CD4-positive, alpha-beta T cell treated with Interleukin-10 for 1 hour (primary cell): ENCODE results near the gene SOX10.
"Not testable (repeated sequence)": the region's sequence is repeated elsewhere in the genome, so short reads cannot be mapped to it uniquely, and the experiment has no call there.

Experiments
- DNase-seq: peaks from one replicate; pipeline ENCODE4 v3.0.0-alpha.2; 2020

The SOX10 gene

DNA sequence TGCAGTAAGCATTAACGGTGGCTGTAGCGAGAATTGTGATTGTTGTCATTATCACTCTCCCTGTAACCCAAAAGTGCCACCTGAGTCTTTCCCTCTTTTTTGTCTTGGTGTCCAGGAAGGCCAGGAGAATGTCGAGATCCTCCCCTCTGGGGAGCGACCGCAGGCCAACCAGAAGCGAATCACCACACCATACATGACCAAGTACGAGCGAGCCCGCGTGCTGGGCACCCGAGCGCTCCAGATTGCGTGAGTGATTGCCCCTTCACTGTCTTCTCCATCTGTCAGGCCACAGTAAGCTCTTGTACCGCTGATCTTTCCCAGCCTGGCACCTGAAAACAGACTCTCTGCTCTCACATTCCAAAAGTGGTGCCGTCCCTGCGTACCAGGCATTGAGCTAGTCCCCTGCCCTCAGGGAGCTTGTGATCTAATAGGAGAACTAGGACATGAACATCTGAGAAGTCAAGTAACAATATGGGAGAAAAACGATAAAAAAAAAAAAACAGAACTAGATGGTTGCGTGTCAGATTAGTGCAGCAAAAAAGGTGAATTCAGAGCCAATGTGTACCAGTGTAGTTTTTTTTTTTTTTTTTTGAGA is 25.0 kb downstream of the SOX10 start:
- no peak for DNase-seq

DNA sequence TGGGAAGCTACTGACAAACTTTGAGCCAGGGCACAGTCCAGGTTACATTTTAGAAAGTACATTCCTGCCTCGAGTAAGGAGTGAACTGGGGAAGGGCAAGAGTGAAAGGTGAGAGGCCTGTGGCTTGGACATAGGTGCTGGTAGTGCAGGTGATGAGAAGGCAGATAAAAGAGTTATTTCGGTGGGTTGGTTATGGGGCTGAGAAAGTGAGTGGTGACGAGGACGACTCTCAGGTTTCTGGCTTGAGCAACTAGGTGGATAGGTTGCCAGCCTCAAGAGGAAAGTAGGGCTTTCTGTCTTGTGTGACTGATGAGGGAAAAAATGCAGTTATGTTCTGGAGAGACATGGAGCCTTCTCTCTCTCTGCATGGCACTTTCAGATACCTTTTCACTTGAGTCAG is 27.1 kb downstream of the SOX10 start:
- DNase-seq, result no peak

DNA sequence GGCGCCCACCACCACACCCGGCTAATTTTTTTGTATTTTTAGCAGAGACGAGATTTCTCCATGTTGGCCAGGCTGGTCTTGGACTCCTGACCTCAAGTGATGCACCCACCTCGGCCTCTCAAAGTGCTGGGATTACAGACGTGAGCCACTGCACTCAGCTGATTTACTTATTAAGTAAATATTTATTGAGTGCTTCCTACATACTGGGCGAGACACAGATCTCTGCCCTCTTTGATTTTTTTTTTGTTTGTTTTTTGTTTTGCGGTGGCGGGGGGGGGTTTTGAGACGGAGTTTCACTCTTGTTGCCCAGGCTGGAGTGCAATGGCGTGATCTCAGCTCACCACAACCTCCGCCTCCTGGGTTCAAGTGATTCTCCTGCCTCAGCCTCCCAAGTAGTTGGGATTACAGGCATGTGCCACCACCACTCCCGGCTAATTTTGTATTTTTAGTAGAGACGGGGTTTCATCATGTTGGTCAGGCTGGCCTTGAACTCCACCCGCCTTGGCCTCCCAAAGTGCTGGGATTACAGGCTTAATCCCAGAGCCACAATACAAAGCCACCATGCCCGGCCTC is 28.4 kb downstream of the SOX10 start:
- DNase-seq, result not testable (repeated sequence)

DNA sequence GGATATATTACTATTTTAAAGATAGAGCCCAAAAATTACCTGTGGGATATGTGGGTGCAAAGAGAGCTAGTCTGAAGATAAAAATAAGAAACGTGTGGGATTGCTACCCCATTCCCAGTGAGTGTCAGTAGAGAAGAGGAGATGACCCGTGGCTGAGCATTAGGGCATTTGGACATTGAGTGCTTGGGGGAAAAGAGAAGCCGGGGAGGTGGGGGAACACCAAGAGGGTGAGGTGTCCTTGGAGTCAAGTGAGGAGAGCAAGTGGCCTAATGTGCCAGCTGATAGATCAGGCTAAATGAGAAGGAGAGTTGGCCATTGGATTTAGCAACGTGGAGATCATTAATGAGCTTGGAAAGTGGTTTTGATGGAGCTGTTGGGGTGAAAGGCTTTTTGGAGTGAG is 29.7 kb downstream of the SOX10 start:
- DNase-seq, result no peak

DNA sequence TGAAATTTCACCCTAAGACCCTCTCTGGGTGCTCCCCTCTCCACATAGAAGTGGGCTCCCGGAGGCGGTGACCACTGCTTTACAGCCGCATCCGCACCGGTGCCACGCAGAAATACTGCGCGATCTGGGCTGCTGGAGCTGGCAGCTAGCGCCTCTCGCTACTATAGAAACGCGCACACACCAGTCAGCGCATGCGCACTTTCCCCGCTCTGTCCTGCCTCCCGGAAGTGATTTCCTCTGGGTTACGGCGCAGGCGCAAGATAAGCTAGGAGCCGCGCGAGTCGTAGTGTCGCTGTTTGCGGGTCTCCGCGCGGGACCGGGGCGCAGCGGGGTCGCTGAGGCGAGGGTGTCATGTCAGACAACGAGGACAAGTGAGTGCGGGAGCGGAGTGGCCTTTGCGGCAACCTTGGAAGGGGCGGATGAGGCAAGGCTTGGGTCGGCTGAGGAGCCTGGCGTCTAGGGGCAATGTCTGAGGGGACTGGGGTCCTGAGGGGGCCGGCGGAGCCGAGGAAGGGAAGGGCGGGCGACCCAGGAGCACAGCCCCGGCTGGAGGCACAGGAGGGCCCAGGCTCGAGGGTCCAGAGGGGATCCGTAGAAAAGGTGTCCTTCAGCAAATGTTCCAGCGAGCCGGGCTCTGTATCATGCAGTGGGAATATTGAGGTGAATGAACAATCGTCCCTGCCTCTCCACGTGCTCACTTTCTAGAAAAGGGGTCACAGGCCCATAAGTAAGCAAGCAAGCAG is 30.7 kb downstream of the SOX10 start, which contains the start of the genes C22orf23 and POLR2F:
Gene C22orf23 (minus strand): TSS at position 165 of the 743 bp plus-strand sequence. CDS start 452 bp downstream, outside the sequence.
Gene POLR2F (plus strand): TSS at position 263 of the 743 bp plus-strand sequence. CDS start 89 bp downstream, at position 352.
- DNase-seq, result peak; percentile 97

DNA sequence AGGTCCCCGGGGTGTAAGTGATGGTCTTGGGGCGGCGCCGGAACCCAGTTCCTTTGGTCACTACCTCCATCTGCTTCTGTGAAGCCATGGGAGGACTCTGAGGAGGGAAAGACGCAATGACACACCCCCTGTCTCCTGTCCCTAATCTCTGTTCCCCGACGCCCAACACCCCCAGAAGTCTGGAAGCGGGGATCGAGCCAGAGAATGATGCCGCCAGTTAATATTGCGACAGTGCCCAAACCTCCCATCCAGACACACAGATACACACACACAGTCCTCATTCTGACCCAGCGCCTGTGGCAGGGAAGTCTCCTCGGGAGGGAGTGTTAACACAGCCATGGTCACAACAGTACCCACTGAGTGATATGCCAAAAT is 31.3 kb downstream of the SOX10 start:
- DNase-seq, result no peak

DNA sequence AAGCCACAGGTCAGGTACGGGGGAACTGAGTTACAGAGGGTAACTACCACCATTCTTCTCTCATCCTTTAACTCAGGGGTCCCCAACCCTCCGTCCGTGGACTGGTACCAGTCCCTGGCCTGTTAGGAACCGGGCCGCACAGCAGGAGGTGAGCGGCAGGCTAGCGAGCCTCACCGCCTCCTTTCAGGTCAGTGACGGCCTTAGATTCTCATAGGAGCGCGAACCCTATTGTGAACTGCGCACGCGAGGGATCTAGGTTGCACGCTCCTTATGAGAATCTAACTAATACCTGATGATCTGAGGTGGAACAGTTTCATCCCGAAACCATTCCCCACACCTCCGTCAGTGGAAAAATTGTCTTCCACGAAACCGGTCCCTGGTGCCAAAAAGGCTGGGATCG is 31.7 kb downstream of the SOX10 start:
- not testable (repeated sequence) for DNase-seq

DNA sequence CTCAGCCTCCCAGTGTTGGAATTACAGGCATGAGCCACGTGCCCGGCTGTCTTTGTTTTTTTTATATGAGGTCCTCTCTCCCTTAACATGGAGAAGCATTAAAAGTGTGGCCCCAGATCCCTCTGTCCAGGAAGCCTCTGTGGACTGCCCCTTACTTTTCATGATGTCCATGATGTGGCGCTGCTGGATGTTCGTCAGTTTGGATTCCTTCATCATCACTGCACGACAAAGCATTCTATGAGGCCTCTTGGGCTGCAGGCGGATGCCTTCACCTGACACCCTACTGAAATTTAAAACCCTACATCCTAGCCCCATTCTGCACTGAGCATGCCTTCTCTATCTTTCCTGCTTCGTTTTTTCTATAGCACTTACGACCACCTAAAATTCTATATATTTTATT is 33.0 kb downstream of the SOX10 start:
- DNase-seq, result no peak

DNA sequence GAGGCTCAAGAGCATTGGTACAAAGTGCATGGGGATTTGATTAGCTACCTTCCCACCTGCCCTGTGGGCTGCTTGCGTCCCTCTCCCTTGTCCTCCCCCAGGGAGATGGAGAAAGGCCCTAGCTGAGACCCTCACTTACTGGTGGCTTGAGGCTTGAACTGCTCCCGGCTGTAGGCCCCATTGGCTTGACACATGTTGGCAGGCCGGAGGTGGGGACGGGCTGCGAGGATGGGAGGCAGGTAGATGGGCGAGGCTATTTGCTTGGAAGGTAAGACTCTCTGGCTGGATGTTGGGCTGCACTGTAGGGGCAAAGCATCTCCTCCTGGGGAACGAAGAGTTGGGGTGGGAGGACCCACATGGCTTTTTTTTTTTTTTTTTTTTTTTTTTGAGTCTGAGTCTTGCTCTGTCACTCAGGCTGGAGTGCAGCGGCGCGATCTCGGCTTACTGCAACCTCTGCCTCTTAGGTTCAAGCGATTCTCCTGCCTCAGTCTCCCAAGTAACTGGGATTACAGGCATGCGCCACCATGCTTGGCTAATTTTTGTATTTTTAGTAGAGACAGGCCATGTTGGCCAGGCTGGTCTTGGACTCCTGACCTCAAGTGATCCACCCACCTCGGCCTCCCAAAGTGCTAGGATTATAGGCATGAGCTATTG is 37.1 kb downstream of the SOX10 start:
- DNase-seq, result not testable (repeated sequence)

DNA sequence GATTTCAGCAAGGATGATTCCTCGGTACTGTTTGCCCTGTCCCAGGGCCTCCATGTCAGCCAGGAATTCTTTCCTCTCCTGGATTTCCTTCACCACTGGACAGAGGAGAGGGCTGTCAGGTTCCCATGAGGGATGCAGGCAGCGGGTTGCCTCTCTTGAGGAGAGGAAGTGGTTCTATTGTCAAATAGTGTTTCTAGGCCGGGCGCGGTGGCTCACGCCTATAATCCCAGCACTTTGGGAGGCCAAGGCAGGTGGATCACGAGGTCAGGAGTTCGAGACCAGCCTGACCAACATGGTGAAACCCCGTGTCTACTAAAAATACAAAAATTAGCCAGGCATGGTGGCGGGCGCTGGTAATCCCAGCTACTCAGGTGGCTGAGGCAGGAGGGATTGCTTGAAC is 39.9 kb downstream of the SOX10 start:
- not testable (repeated sequence) for DNase-seq

DNA sequence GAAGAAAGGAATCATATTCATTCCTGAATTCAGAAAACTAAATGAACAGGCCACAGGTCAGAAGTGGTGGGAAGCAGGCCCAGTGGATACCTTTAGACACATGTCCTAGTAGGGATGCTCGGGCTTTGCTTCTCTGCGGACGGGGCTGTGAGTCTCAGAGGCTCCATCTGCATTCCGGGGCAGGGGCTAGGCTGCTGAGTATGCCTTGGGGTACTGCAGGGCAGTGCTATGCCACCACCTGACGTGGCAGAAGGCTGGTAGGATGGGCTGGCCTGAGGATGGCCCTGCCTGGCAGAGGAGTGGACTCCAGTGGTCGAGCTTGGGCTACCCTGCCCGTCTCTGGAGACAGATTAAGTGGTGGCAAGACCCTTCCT is 40.5 kb downstream of the SOX10 start:
- no peak for DNase-seq

DNA sequence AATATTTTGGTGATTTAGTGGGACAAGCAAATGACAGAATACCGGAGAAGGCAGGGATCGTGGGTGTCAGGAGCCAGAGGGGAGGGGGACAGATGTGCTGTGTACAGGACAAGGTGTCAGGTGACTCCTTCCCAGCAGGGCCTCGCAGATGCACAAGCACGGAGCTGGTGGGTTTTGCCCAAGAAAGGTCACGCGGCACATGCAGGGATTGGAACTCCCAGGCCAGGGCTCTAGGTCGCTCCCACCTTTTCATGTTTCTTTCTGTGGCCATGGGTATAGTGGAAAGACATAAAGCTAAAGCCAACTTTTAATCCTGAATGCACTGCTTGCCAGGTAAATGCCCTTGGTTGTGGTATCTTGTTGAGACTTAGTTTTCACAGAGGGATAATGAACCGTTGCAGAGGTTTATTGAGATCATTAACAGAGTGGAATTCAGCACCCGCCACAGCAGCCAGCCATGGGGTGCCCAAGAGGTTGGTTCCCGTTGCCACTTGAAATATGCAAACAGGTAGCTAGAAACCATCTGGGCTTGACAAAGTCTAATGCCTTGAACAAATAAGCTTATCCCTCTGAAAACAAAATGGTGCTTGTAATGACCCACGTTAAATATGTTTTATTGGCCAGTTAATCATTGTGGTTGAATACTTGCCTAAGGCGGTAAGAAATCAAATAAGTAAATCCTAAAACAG is 41.1 kb downstream of the SOX10 start:
- DNase-seq, result no peak

DNA sequence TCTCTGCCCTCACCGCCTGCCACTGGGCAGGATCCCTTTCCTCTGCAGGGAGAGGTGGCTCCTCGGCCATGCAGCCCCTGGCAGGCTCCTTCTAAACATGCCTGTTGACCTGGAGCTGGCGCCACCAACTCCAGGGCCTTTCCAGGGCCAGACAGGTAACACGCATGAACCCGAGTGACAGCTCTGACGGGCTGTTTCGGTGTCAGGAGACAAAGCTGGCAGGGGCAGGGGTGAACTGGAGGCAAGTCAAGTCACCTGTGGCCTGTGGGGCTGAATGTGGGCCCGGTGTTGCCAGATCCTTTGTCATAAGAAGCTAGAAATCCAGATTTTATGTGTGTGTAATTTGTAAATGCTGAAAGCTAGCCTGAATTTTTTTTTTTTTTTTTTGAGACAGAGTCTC is 42.2 kb downstream of the SOX10 start:
- no peak for DNase-seq

DNA sequence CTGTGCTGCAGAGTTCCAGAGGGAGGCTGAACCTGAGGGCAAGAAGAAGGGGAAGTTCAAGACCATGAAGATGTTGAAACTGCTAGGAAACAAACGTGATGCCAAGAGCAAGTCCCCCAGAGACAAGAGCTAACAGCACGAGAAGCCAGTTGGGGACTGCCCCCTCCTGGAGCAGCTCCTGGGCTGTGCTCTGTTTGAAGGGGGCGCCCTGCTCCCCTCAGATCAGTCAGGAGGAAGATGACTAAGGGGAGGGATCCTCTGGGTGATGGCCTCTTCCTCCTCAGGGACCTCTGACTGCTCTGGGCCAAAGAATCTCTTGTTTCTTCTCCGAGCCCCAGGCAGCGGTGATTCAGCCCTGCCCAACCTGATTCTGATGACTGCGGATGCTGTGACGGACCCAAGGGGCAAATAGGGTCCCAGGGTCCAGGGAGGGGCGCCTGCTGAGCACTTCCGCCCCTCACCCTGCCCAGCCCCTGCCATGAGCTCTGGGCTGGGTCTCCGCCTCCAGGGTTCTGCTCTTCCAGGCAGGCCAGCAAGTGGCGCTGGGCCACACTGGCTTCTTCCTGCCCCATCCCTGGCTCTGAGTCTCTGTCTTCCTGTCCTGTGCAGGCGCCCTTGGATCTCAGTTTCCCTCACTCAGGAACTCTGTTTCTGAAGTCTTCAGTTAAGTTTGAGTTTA is 43.5 kb downstream of the SOX10 start:
- DNase-seq, result no peak

DNA sequence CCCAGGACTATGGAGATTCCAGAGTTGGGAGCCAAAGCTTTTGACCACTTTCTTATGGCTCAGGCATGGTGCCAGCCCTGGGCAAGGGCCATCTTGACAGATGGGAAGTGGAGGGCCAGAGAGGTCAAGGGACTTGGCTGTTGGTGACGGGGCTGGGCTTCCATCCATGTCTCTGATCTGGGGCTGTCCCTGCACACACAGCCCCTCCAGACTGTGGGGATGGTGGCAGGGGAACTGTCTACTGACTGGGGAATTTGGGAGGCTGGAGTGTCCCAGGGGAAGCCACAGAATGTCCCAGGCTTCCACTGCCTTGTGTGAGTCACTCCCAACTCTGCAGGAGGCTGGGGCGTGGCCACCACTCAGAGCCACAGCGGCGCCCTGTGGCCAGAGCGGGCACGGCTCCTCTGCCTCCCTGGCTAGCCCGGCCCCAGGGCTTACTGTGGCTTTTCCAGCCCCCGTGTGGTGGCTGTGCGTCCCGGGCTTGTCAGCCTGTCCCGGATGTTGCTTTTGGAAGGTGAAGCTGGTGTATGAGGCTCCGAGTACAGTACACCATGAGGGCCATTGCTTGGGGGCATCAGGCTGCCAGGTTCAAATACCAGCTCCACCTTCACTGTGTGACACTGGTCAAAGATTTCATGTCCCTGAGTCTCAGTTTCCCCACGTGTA is 50.5 kb downstream of the SOX10 start:
- peak; percentile 81 for DNase-seq

DNA sequence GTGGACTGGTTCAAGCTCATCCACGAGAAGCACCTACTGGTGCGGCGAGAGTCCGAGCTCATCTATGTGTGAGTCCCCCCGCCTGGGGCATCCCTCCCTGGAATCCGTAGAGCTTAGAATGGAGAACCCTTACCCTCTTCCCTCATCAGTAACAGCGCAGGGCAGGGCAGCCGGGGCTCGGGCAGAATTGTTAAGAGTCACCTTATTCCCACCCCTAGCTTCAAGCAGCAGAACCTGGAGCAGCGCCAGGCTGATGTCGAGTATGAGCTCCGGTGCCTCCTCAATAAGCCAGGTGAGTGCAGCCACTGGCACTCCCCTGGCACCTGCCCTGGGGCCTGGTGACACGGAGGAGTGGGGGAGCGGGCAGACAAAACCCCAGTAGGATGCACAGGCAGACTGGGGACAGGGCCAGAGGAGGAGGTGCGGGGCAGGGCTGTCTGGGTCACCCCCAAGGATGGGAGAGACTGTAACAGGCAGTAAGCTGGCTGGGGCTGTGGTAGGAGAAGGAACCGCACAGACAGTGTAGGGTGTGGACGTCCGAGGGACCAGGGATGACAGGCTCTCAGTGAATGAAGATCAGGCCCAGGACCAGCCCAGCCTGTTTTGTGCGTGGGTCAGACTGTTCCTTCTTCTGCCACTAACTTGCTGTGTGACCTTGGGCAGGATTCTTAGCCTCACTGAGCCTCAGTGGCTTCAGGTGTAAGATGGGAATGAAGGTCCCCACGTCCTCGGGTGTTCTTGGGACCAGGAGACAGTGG is 51.4 kb downstream of the SOX10 start:
- no peak for DNase-seq

DNA sequence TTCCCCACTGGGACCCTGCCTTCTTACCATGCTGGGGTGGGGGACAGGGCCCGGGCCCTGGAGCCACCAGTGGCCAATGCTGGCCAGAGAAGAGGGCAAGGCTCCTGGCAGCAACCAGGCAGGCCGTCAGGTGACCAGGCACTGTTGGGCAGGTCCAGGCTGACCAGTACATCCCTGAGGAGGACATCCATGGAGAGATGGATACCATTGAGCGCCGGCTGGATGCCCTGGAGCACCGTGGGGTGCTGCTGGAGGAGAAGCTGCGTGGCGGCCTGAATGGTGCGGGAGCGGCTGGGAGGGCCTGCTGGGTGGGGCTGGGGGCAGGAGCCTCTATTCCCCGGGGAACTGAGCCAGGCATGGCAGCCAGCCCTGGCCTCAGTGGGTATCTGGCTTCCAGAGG is 52.0 kb downstream of the SOX10 start:
- DNase-seq, result no peak

DNA sequence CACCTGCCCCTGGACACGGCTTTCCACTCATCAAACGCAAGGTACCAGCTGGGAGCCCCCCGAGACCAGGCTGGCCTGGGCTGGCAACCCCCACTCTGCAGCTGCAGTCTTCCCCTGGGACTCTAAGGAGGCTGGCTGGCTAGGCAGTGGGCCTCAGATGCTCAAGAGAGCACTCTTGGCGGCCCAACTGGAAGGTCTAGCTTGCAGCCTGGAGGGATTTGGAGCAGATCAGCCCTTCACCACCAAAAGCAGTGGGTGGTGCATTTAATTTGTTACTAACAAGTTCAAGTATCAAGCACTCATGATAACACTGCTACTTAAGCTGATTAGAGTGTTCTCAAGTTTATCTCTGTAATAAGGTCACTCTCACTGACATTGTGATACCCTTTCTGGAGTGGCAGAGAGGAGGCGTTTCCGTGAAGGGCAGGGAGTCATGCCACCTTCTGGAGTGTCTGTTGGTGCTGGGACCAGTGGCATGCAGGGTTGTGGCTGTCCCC is 52.4 kb downstream of the SOX10 start:
- DNase-seq, result no peak

DNA sequence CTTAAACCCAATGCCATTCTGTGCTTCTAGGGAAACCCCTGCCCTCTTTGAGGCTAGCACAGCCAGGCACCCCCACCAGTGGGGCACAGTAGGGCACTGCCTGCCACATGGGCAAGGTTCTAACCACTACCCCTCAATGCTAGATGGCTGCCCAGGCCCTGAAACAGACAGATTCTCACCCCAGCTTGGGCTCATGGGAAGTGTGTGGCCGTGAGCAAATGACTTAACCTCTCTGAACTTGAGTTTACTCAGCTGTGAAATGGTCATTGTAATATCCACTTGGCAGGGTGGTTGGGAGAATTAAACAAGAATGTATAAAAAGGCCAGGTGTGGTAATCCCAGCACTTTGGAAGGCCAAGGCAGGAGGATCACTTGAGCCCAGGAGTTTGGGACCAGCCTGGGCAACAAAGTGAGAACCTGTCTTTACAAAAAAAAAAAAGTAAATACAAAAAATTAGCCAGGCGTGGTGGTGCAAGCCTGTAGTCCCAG is 53.4 kb downstream of the SOX10 start:
- DNase-seq, result no peak

DNA sequence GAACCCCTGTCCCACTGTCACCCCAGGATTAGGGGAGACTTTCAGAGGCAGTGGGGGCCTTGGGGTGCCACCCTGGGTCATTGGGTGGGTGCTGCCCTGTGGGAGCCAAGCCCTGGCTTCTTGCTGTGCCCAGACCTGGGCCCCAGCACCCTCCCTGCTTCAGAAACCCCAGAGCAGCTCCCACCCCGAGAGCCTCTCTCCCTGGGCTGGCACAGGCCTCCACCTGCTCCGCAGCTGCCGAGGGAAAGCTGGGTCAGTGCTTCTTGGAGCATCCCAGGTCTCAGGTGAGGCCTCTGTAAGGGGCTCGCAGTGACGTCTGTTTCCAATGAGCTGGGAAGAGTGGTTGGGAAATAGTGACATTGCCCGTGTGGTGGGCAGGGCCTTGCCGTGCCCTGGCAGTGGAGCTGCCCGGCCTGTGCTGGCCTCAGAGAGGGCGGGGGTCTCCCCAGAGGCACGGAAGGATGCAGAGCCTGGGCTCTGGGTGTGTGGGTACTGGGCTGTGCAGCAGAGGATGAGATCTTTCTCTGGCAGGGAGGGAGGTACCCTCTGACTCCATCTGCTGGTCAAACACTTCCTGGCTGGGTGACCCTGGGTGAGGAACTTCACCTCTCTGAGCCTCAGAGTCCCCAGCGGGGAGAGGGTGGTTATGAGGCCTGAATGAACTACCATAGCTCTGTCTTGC is 53.9 kb downstream of the SOX10 start:
- peak; percentile 19 for DNase-seq
